ENCODE data around the gene OR52I1. TPM values are rescaled to one million over a fixed set of nuclear protein-coding genes. Genes with fewer than 3 reads are reported as not detected.

OR52I1 gene, protein sequence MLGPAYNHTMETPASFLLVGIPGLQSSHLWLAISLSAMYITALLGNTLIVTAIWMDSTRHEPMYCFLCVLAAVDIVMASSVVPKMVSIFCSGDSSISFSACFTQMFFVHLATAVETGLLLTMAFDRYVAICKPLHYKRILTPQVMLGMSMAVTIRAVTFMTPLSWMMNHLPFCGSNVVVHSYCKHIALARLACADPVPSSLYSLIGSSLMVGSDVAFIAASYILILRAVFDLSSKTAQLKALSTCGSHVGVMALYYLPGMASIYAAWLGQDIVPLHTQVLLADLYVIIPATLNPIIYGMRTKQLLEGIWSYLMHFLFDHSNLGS
- total RNA-seq (ENCODE audit: low replicate concordance): not detected in 2 replicates

DNA sequence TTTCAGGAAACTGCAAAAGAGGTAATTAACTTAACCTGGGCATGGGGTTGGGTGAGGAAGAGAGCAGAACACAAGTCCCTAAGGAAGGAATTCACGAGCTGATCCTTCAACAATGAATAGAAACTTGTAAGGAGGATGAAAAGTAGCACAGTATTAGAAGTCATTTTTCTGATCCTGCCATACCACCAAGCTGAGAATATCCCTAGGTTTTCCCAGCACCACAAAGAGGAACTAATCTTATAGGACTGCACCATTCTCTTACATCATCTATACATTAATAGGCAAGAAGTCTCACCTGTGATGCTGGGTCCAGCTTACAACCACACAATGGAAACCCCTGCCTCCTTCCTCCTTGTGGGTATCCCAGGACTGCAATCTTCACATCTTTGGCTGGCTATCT lies at the start of gene OR52I1:
OR52I1 (plus strand) TSS at position 301 of the 400 bp plus-strand sequence; CDS start at position 301, 0 bp downstream.

DNA sequence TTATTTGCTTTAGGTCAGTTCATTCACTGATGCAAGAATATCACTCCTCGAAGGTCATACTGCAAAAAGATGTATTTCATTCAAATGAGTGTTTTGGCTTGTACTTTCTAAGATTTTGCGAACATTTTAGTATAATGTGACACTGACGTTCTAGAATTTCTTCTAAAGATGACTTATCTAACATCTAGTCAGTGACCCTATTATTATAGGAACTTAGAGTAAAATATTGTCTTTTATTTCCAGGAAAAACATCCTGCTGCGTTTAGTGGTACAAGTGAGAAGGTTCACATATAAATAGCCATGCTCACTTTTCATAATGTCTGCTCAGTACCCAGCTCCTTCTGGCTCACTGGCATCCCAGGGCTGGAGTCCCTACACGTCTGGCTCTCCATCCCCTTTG lies 48.9 kb upstream of the OR52I1 start, which contains the start of gene OR52M1:
OR52M1 (plus strand) TSS at position 301 of the 400 bp plus-strand sequence; CDS start at position 301, 0 bp downstream.

DNA sequence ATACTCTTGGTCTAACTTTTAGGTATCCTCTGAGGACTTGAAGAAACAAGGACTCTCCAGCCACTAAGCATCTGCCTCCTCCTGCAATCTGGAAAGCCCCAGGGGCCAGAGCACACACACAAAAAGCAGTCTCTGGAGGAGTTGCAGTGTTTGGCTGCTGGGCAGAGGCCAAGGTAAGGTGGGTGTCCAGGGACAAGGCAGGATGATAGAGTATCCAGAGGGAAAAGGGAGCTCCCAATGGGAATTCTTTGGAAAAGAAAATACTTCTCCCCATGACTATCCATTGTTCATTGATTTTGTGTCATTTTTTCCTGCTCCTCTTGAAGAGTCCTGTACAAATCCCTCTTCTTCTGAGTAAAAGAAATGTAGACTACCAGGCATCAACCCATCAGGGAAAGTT lies 12.4 kb upstream of the OR52I1 start, which contains the start of gene OR52I2:
OR52I2 (plus strand) TSS at position 301 of the 400 bp plus-strand sequence.

DNA sequence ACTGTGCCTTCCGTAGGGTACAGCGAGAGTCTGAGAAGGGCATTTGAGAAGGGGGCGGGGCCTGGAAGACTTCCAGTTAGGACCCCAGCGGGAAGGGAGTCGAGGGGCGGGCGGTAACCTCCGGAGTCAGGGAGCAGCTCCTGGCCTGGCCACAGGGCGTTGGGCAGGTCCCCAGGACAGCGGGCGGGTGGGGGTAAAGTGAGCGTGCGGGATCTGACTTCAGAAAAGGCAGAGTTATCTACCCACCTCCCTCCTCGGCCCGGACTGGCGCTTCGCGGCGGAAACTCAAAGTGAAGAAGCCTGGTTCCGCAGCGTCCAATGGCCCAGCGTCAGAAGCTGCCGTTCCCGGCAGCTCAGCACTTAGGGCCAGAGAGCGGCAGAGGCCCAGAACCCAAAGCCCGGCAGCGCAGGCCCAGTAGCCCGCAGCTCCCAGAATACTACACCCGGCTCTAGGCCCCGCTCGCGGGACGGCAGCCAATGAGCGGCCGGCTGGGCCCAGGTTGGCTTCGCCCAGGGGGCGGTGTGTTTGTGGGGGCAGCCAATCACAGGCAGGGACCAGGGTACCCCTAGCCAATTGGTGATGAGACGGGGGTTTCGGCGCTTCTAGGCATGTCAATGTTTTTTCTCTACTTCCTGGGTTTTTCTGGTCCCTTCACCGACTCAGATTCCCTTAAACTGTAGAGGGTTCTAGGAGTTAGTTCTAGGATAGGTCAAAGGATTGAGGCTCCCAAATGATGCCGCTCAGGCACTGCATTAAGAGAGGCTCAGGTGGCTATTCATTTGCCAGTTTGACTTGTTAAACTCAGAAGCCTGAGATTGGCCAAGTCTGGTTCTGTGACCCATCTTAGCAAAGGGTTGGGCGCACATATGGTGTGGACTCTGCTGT lies 14.2 kb downstream of the OR52I1 start, which contains the start of gene TRIM68:
TRIM68 (minus strand) TSS at position 451 of the 886 bp plus-strand sequence. CDS start 2,727 bp downstream, outside the sequence.

DNA sequence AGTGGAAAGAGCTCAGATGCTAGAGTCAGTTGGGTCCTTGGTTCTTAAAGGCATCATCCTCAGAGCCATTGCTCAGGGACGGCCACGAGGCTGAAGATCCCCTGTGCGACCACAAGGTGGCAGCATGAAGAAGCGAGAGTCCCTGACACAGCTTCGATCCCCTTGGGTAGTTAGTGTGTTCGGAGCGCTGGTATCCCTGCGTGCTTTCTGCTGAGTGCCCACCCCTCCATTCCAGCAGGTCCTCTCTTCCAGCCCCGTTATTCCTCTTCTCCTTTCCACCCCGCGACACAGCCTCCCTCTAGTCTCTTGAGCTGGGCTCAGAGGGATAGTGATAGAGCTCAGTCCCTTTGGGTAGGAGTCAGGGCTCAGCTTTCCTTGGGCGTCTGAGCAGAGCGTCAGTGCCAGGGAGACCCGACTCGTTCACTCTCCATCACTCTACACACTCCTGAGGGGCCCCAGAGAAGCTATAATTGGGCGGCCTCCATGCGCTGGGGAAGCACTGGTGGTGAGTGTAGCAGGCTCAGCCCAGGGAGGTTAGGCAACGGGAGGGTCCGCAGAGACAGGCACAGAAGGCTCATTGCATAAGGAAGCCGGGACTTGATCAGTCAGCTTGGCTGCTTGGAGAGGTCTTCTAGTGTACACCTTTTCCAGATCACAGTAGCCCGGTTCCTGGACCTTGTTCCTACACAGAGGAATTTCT lies 43.3 kb downstream of the OR52I1 start, which contains the start of gene OR51D1:
OR51D1 (plus strand) TSS at position 516 of the 700 bp plus-strand sequence. CDS start 2,314 bp downstream, outside the sequence.

DNA sequence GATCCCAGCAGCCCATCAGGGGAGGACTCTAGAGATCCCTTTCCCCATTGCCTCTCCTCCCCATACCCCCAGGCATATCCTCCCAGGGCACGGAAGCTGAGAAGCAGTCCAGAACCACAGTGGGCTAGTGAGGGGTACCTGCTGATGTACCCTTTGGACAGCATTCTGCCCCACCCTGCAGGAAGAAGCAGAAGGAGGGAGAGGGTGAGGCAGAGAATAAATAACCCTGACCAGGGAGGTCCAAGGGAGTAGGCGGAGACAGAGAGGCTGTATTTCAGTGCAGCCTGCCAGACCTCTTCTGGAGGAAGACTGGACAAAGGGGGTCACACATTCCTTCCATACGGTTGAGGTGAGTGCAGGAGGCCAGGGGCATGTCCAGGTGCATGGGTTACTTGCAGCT lies 49.8 kb downstream of the OR52I1 start, which contains the start of gene OR51E1:
OR51E1 (plus strand) TSS at position 301 of the 400 bp plus-strand sequence. CDS start 8,545 bp downstream, outside the sequence.

Other genes with a start within 250 kb of the OR52I1 start
- gene OR52B4, start 225.7 kb upstream of the OR52I1 start, total RNA-seq (ENCODE audit: low replicate concordance): not detected in 2 replicates
- 17.7 and 21.8 TPM in 2 replicates for gene TRIM21, start 200.3 kb upstream of the OR52I1 start, total RNA-seq (ENCODE audit: low replicate concordance)
- gene OR52K2, start 144.7 kb upstream of the OR52I1 start, total RNA-seq (ENCODE audit: low replicate concordance): not detected in 2 replicates
- not detected in 2 replicates for gene OR52K1, start 111.4 kb upstream of the OR52I1 start, total RNA-seq (ENCODE audit: low replicate concordance)
- gene OR52M1, start 48.8 kb upstream of the OR52I1 start, total RNA-seq (ENCODE audit: low replicate concordance): not detected in 2 replicates
- not detected in 2 replicates for gene OR52I2, start 12.3 kb upstream of the OR52I1 start, total RNA-seq (ENCODE audit: low replicate concordance)
- gene TRIM68, start 14.2 kb downstream of the OR52I1 start, total RNA-seq (ENCODE audit: low replicate concordance): 6.2 and 9.5 TPM in 2 replicates
- gene OR51D1, start 43.4 kb downstream of the OR52I1 start, total RNA-seq (ENCODE audit: low replicate concordance): not detected in 2 replicates
- gene OR51E1, start 49.9 kb downstream of the OR52I1 start, total RNA-seq (ENCODE audit: low replicate concordance): not detected in 2 replicates
- under 0.01 TPM in 1 of 2 replicates, not detected in the other for gene OR51E2, start 103.8 kb downstream of the OR52I1 start, total RNA-seq (ENCODE audit: low replicate concordance)
- not detected in 2 replicates for gene MMP26, start 110.7 kb downstream of the OR52I1 start, total RNA-seq (ENCODE audit: low replicate concordance)
- gene OR51F1, start 175.9 kb downstream of the OR52I1 start, total RNA-seq (ENCODE audit: low replicate concordance): not detected in 2 replicates
- gene OR52R1, start 210.3 kb downstream of the OR52I1 start, total RNA-seq (ENCODE audit: low replicate concordance): not detected in 2 replicates
- not detected in 2 replicates for gene OR51F2, start 227.3 kb downstream of the OR52I1 start, total RNA-seq (ENCODE audit: low replicate concordance)

All from smooth muscle cell of the coronary artery (primary cell).